MCF 10A (cell line): ENCODE results near the gene DNAJC17. TPM values are rescaled to one million over a fixed set of nuclear protein-coding genes. Genes with fewer than 3 reads are reported as not detected.

Source experiments
- BruUV-seq: library from RNA; stranded (reverse); fragments of 400-500 nt; replicated peaks from 2 replicates; lab custom pipeline; 2021; lab: Mats Ljungman, UMichigan
- CTCF ChIA-PET: fragments of 300-600 bp; sonication (Branson Sonifier 250); formaldehyde crosslinking; extraction: SDS; loops from one replicate; lab custom pipeline; 2021; ENCODE audit warnings: antibody characterized with exemption, inconsistent platforms; lab: Yijun Ruan, JAX
- POLR2A ChIA-PET: fragments of 300-600, 350-650 bp; sonication (Branson Sonifier 250); formaldehyde crosslinking; extraction: SDS; loops from one replicate; lab custom pipeline; 2020; ENCODE audit warnings: antibody characterized with exemption, inconsistent platforms; lab: Yijun Ruan, JAX
- DNase-seq: peaks from one replicate; pipeline ENCODE4 v3.0.0-alpha.2; 2018; ENCODE audit not compliant: unreplicated experiment
- H3K27ac Mint-ChIP-seq: one replicate; pipeline ENCODE4 v1.8.0; 2022; ENCODE audit warnings: mild to moderate bottlenecking, low read depth, mixed read lengths; ENCODE audit not compliant: unreplicated experiment
- H3K27me3 Mint-ChIP-seq: one replicate; pipeline ENCODE4 v1.8.0; 2022; ENCODE audit warnings: mixed read lengths; ENCODE audit not compliant: insufficient read depth, unreplicated experiment
- H3K36me3 Mint-ChIP-seq: one replicate; pipeline ENCODE4 v1.8.0; 2022; ENCODE audit warnings: mild to moderate bottlenecking, moderate library complexity, mixed read lengths; ENCODE audit not compliant: insufficient read depth, unreplicated experiment
- H3K4me1 Mint-ChIP-seq: one replicate; pipeline ENCODE4 v1.8.0; 2022; ENCODE audit warnings: mixed read lengths; ENCODE audit not compliant: insufficient read depth, unreplicated experiment
- H3K4me3 Mint-ChIP-seq: one replicate; pipeline ENCODE4 v1.8.0; 2022; ENCODE audit warnings: mild to moderate bottlenecking, moderate library complexity, mixed read lengths; ENCODE audit not compliant: unreplicated experiment
- H3K9me3 Mint-ChIP-seq: one replicate; pipeline ENCODE4 v1.8.0; 2022; ENCODE audit warnings: mixed read lengths; ENCODE audit not compliant: unreplicated experiment
- CTCF ChIP-seq: fragments of 200-600 bp; IDR thresholded peaks from one replicate; pipeline ENCODE4 v1.8.0; 2022; ENCODE audit warnings: antibody characterized with exemption, mild to moderate bottlenecking; ENCODE audit not compliant: unreplicated experiment
- intact Hi-C: fragments of 100-400 bp; cut with micrococcal nuclease; formaldehyde crosslinking; loops from 2 replicates; pipeline ENCODE4 v1.14.1; 2022
- total RNA-seq: library from RNA; stranded (reverse); gene quantifications from 2 replicates; pipeline ENCODE4 v1.2.3, GENCODE V29; 2022

Gene DNAJC17
- total RNA-seq, 1 experiment from 2014 or later: 55.1 TPM

GRCh38 chr15:40754574-40754882 lies 52.7 kb downstream of the DNAJC17 start:
- H3K36me3 Mint-ChIP-seq: peaks cover 14% of the 10 kb centered on the region
- ChIA-PET POLR2A (interaction anchor here (1.0 to 2.7 kb wide), 4 partner anchors 11 to 247 kb away, joined by 3 to 13 read pairs (median 6); partner anchors contain the start of genes C15orf62 and GCHFR), CTCF (interaction anchor here (0.6 to 0.7 kb wide), 2 partner anchors 56 to 101 kb away, joined by 3 read pairs; no protein-coding TSS in a partner anchor)
- peak overlapping the region; percentile 89 for H3K27ac Mint-ChIP-seq
- no peaks in the 10 kb centered on the region for H3K9me3 Mint-ChIP-seq
- TF ChIP-seq CTCF: no peak
- H3K4me3 Mint-ChIP-seq: peak overlapping the region; percentile 93
- DNase-seq: peak; percentile 6
- intact Hi-C loops: no loop called here
- BruUV-seq: no TSS peak
- H3K4me1 Mint-ChIP-seq: no peaks in the 10 kb centered on the region
- H3K27me3 Mint-ChIP-seq: no peaks in the 10 kb centered on the region

GRCh38 chr15:40751745-40752144 lies 55.5 kb downstream of the DNAJC17 start:
- no peaks in the 10 kb centered on the region for H3K9me3 Mint-ChIP-seq
- no peak overlapping the region for H3K4me3 Mint-ChIP-seq
- H3K27me3 Mint-ChIP-seq: no peaks in the 10 kb centered on the region
- BruUV-seq: no TSS peak
- POLR2A ChIA-PET: interaction anchor here (0.6 to 1.5 kb wide), 3 partner anchors 8 to 347 kb away, joined by 3 to 4 read pairs (median 3); no protein-coding TSS in a partner anchor
- no peak for DNase-seq
- intact Hi-C loops: no loop called here
- CTCF ChIA-PET: interaction anchor here (0.7 to 2.1 kb wide), 4 partner anchors 15 to 246 kb away, joined by 3 to 6 read pairs (median 4); no protein-coding TSS in a partner anchor
- H3K4me1 Mint-ChIP-seq: no peaks in the 10 kb centered on the region
- no peak for TF ChIP-seq CTCF
- H3K27ac Mint-ChIP-seq: no peak overlapping the region
- peaks cover 22% of the 10 kb centered on the region for H3K36me3 Mint-ChIP-seq

- H3K4me1 Mint-ChIP-seq: no peaks in the 10 kb centered on the region
- POLR2A ChIA-PET: no interaction called here
- H3K36me3 Mint-ChIP-seq: peaks cover 22% of the 10 kb centered on the region
- intact Hi-C loops: no loop called here
- no peak for DNase-seq
- no peak overlapping the region for H3K4me3 Mint-ChIP-seq
- no peak for TF ChIP-seq CTCF
- H3K27me3 Mint-ChIP-seq: no peaks in the 10 kb centered on the region
- H3K27ac Mint-ChIP-seq: no peak overlapping the region
- BruUV-seq: no TSS peak
- CTCF ChIA-PET: interaction anchor here (0.8 to 2.1 kb wide), 3 partner anchors 26 to 144 kb away, joined by 3 to 6 read pairs (median 5); no protein-coding TSS in a partner anchor
- no peaks in the 10 kb centered on the region for H3K9me3 Mint-ChIP-seq
Measured at GRCh38 chr15:40750885-40751284, 56.4 kb downstream of the DNAJC17 start.

GRCh38 chr15:40749151-40749630 lies 58.1 kb downstream of the DNAJC17 start:
- H3K27me3 Mint-ChIP-seq: no peaks in the 10 kb centered on the region
- ChIA-PET POLR2A (interaction anchor here (3.8 kb wide), 1 partner anchor 21 kb away, joined by 12 read pairs; the partner anchor contains the start of gene C15orf62), CTCF (interaction anchor here (0.6 to 4.3 kb wide), 2 partner anchors 33 to 139 kb away, joined by 3 to 27 read pairs; no protein-coding TSS in a partner anchor)
- intact Hi-C loops: loop anchor here (5.0 kb wide), 1 partner anchor 108 kb away; no protein-coding TSS in a partner anchor
- no peaks in the 10 kb centered on the region for H3K9me3 Mint-ChIP-seq
- no peak overlapping the region for H3K27ac Mint-ChIP-seq
- no peak for DNase-seq
- peaks cover 27% of the 10 kb centered on the region for H3K36me3 Mint-ChIP-seq
- no TSS peak for BruUV-seq
- no peak for TF ChIP-seq CTCF
- no peak overlapping the region for H3K4me3 Mint-ChIP-seq
- H3K4me1 Mint-ChIP-seq: peaks cover 2% of the 10 kb centered on the region
